ENCODE measurements around the gene NPAS3.

- TF ChIP-seq CTCF (conservative IDR thresholded peaks at IDR 0.05; ENCODE audit: low read depth, low read length) = peak; percentile 24; the same call in 1 of the 2 replicates
- TF ChIP-seq EZH2 (IDR thresholded peaks at IDR 0.05; ENCODE audit: borderline replicate concordance, low read depth, low read length, poor library complexity, severe bottlenecking) = no peak
Measured at GRCh38 chr14:33342299-33342974, 403.8 kb downstream of the NPAS3 start.
